Left cardiac atrium (tissue), 4 donors: ENCODE results near the gene C8A. TPM values are rescaled to one million over a fixed set of nuclear protein-coding genes. Genes with fewer than 3 reads are reported as not detected.

ENCODE experiments used
- ATAC-seq, 2 donors: fragments of 200-7000 bp; cut with Tn5 transposase; one replicate each; pipeline ENCODE4 v1.9.1; 2020; ENCODE audit warnings: mild to moderate bottlenecking in 2 of 2, moderate library complexity in 2 of 2
- DNase-seq: peaks from one replicate; pipeline ENCODE4 v3.0.0-alpha.2; 2020
- intact Hi-C, 2 donors: fragments of 100-400 bp; cut with DNase I; formaldehyde crosslinking; loops; one replicate each; pipeline versions ENCODE4 v1.14.1 to v1.15.1; 2022 to 2023
- total RNA-seq, 2 donors: library from RNA; stranded (reverse); fragmentation: NEBNext Ultra II Directional; extraction: Animal tissue kit (Norgen Biotek cat#: 25700); gene quantifications; one replicate each; pipeline ENCODE4 v1.2.1, GENCODE V29; 2021
- donor health status: DM: no; HTN: yes; CAD: no.
- donor health status: DM: no; HTN: yes; CAD: no; lungs with severe emphysema.
- donor health status: DM: yes; HTN: yes; CAD: no.
- donor health status: Dilated cardiomyopathy.

The C8A gene
- total RNA-seq, 2 donors from 2014 or later = not detected

DNA sequence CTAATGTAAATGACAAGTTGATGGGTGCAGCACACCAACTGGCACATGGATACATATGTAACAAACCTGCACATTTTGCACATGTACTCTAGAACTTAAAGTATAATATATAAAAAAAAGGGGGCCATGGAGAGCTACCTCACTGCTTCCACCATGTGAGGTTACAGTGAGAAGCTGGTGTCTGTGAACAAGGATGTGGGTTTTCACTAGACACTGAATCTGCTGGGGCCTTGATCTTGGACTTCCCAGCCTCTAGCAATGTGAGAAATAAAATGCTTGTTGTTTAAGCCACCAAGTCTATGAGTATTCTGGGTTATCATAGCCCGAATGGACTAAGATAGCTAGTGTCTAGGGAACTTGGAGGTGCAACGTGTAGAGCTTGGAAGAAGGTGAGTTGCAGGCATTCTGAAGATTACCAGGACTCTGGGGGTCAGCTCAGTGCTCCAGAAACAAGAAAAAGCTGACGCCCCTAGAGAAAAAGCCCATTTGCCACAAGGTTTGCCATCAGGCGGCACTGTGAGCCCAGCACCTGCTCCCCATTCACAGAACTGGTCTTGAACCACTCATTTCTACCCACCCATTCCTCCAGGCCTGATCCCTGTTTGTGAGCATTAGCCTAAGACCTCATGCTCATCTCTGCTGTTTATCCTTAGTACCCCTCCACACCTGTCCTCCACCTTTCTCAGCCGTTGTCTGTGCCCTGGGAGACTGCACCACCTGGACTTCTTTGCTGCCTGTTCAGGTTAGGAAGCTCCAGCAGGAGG lies 20.3 kb upstream of the C8A start:
- intact Hi-C loops = loop anchor here in 1 of 2 donors (5.0 to 10.0 kb wide), 4 partner anchors 240 to 1320 kb away; no protein-coding TSS in a partner anchor
- DNase-seq (no peak), ATAC-seq (no peak)

- no peak for DNase-seq
- no peak for ATAC-seq
- intact Hi-C loops = loop anchor here in 1 of 2 donors (5.0 to 10.0 kb wide), 4 partner anchors 142 to 1319 kb away; no protein-coding TSS in a partner anchor
Measured at GRCh38 chr1:56835657-56836056, 18.9 kb upstream of the C8A start.

- no peak for ATAC-seq
- intact Hi-C loops = loop anchor here in 1 of 2 donors (5.0 to 10.0 kb wide), 4 partner anchors 141 to 1318 kb away; no protein-coding TSS in a partner anchor
- no peak for DNase-seq
Measured at GRCh38 chr1:56836359-56836758, 18.2 kb upstream of the C8A start.

GRCh38 chr1:56837244-56837939 lies 17.2 kb upstream of the C8A start:
- DNase-seq (no peak), ATAC-seq (no peak)
- intact Hi-C loops = loop anchor here in 1 of 2 donors (5.0 to 10.0 kb wide), 4 partner anchors 140 to 1317 kb away; no protein-coding TSS in a partner anchor

GRCh38 chr1:56838759-56839158 lies 15.8 kb upstream of the C8A start:
- intact Hi-C loops = loop anchor here in 1 of 2 donors (5.0 to 10.0 kb wide), 4 partner anchors 139 to 1316 kb away; no protein-coding TSS in a partner anchor
- ATAC-seq = no peak
- DNase-seq = no peak

DNA sequence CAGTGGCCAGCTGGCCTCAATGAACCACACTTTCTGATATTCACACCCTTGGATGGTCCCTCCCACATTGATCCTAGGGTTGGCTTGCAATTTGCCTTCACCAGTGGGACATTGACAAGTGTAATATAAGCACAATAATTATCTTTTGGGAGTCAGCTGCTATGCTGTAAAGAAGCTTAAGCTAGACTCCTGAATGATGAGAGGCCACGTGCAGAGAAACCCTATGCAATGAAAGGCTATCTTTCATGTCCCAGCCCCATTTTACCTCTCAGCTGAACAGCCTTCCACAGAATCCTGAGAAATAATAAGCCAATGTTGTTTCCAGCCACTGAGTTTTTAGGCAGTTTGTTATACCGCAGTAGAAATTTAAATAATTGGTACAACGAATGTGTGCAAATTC lies 11.1 kb upstream of the C8A start:
- ATAC-seq = no peak

GRCh38 chr1:56844545-56845136 lies 10.0 kb upstream of the C8A start:
- intact Hi-C loops = no loop called here
- DNase-seq (no peak), ATAC-seq (no peak)

More for the DNA sequence above, 11.1 kb upstream of the C8A start:
- DNase-seq = no peak
- intact Hi-C loops = no loop called here

GRCh38 chr1:56845343-56845742 lies 9.3 kb upstream of the C8A start:
- DNase-seq (no peak), ATAC-seq (no peak)
- intact Hi-C loops = no loop called here

GRCh38 chr1:56849750-56850149 lies 4.8 kb upstream of the C8A start:
- DNase-seq (no peak), ATAC-seq (no peak)
- intact Hi-C loops = no loop called here

DNA sequence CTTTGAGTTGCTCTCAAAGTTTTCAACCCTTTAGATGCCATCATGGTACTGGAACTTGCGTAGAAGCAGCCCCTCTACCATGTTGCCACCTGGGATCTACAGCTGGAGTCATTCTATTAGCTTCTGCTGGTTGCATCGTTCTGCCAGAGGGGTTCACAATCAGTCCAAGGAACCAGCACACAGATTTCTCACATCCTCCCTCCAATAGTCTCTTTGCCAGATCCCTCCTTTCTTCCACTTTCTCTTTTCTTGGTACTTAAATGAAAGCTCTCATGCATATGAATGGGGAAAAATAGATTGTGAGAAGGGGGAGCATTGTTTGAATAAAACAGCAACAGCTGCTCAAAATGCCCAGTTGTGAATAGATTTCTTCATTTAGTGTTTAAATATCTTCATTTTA lies 4.2 kb upstream of the C8A start:
- intact Hi-C loops = no loop called here
- ATAC-seq (no peak), DNase-seq (no peak)

DNA sequence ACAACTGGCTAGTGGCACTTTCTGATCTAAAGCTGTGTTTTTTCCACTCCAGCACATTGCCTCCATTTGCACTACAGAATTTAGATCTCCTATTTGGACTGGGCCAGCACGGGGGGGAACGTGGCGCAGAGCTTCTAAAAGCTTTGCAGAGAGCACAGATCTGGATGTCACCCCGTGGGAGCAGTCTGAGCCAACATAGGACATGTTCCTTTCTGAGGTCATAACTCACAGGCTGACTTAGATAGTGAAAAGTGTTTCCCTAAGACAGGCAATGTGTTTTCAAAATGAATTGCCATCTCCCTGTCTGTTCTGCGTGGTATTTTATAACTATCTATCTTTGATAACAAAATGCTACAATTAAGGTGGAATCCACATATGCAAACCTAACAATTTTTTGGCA lies 3.7 kb upstream of the C8A start:
- intact Hi-C loops = no loop called here
- no peak for DNase-seq
- no peak for ATAC-seq

DNA sequence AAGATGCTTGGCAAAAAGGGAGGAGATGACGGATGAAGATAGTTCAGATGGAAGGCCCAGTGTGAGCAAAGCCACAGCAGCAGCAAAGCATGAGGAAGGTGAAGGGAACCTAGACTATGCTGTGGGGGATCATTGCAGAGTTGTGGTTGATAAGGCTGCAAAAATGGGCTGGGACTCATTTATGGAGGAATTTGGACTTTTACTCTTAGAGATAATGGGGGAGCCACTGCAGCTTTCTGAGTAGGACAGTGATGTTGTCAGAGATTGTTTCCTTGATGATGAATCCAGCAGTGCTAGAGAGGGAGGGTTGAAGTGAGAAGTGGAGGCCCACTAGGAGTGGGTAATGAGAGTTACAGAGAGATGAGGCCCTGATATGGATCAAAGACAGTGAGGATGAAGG lies 2.1 kb upstream of the C8A start:
- intact Hi-C loops = no loop called here
- no peak for DNase-seq
- no peak for ATAC-seq

DNA sequence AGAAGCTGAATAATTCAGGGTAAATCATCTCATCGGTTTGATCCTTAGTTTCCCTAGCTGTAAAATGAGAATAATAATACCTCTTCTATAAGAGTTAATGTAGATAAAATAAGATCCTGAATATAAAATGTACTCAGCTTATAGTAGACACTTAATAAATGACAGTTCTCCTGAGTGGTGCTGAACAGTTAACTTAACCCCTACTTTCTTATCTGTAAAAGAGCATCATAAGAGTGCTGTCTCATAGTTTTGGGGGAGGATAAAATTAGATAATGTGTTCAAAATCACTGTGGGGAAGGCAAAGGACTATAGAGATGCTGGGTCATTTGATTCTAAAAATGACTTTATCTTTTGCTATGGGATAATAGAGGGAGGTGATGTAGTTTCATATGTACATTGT lies 593 bp downstream of the C8A start:
- intact Hi-C loops = no loop called here
- no peak for DNase-seq
- no peak for ATAC-seq

DNA sequence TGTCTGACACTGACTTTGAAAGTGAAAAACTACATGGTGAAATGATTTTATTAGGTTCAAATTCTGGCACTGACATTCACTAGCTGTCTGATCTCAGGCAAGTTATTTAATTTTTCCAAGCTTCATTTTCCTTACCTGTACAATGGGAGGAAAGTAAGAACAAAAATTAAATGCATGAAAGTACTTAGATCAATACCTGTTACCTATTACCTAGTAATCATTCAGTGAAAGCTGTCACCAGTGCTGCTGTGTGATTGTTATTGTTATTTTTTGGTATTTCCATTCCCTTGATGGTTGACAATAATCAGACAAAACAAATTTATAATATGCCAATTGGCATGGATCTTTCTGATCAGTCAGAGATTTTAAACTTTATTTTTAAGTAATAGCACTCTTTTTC lies 1.6 kb downstream of the C8A start:
- DNase-seq (no peak), ATAC-seq (no peak)
- intact Hi-C loops = no loop called here

GRCh38 chr1:56859287-56859686 lies 4.7 kb downstream of the C8A start:
- intact Hi-C loops = no loop called here
- ATAC-seq (no peak), DNase-seq (no peak)

DNA sequence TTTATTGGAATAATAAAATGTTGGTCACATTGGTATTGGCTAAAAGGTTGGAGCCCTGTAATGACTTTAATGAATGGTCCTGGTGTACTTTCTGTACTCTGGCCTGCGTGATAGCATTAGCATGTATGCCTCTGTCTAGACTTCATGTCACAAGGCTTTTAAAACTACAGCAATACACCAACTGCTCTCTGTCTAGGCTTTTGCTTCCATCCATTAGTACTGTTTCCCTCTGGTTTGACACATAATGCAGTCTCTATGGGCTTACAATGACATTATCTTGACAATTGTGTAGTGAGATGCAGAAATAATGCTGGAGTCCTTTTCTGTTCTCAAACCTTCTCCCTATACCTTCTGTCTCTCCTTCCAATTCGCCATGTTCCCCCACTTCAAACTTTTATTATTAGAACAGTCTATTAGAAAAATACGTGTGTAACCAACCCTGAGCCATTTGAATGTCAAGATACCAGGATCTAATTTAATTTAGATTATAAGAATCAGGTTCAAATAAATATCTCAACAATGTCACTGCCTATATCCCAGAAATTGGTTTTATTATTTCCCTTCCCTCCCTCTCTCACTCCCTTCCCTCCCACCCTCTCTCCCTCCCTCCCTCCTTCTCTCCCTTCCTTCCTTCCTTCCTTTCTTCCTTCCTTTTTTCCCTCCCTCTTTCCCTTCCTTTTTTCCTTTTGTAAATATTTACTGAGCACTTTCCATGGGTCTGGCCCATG lies 8.8 kb downstream of the C8A start:
- DNase-seq (no peak), ATAC-seq (no peak)
- intact Hi-C loops = no loop called here

DNA sequence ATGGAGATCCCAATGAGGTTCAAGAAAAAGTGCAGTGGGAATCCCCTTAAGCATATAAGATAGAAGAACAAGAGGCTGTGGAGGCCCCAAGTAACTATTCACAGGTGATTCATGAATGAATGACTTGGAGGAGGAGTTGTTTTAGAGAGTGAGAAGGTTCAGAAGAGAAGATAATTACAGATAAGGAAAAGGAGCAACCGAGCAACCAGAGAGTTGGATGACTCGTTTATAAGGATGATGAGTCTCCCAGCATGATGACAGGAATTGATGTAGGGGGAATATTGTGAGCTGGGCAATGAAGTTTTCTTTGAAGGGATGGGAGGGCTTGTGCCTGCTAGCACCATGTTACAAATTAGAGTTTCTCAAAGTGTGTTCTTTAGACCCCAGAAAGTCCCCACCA lies 9.8 kb downstream of the C8A start:
- ATAC-seq (no peak), DNase-seq (no peak)
- intact Hi-C loops = no loop called here

GRCh38 chr1:56866656-56867055 lies 12.1 kb downstream of the C8A start:
- ATAC-seq (no peak), DNase-seq (no peak)
- intact Hi-C loops = no loop called here

- DNase-seq = no peak
- intact Hi-C loops = no loop called here
- no peak for ATAC-seq
Measured at GRCh38 chr1:56867491-56867890, 12.9 kb downstream of the C8A start.

DNA sequence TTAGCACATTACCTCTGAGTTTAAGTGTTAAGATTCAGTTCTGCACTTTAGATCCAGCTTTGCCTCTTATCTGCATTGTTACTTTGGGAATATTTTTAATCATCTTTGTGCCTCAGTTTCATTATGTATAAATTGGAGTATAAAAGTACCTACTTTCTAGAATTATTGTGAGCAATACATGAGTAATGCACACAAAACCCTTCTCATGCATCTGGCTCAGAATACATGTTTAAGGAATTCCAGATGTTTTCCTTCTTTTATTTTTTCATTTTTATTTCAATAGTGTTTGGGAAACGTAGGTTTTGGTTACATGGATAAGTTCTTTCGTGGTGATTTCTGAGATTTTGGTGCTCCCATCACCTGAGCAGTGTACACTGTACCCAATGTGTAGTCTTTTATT lies 14.2 kb downstream of the C8A start:
- ATAC-seq = no peak
- intact Hi-C loops = no loop called here

More for the DNA sequence above, 14.2 kb downstream of the C8A start:
- no peak for DNase-seq
